Transverse colon (tissue), 4 donors: ENCODE data around the gene ATRAID.

Experiments used
- CTCF ChIP-seq, 5 experiments: fragments of 200-600 bp in 3 of 5; fragments of 450-650 bp in 2 of 5; sonication (generic) in 3 of 5; IDR thresholded peaks; 1 replicate in 2 of 5; 2 replicates in 3 of 5; pipeline ENCODE4 v1.5.1; 2016 to 2017; ENCODE audit warnings: antibody characterized with exemption in 5 of 5, inconsistent platforms in 3 of 5, mild to moderate bottlenecking in 2 of 5, moderate library complexity in 1 of 5
- EP300 ChIP-seq: sonication (generic); formaldehyde crosslinking; IDR thresholded peaks from one replicate; pipeline ENCODE4 v1.6.1; 2017; ENCODE audit warnings: antibody characterized with exemption, low read depth
- POLR2AphosphoS5 ChIP-seq, 3 donors: sonication (generic); formaldehyde crosslinking; IDR thresholded peaks; one replicate each; pipeline ENCODE4 v1.6.1; 2016; ENCODE audit warnings: antibody characterized with exemption in 3 of 3

GRCh38 chr2:27238976-27239375, 27.1 kb downstream of the ATRAID start:
- TF ChIP-seq CTCF (IDR thresholded peaks at IDR 0.05) (no peak), EP300 (no peak), POLR2AphosphoS5 (IDR thresholded peaks at IDR 0.05) (no peak)
